GM18519 (cell line): ENCODE data around the gene RALB.

Source experiments
- ATAC-seq: cut with Tn5 transposase; IDR thresholded peaks from one replicate; pipeline ENCODE4 v1.9.1; 2021; ENCODE audit warnings: mild to moderate bottlenecking, moderate library complexity; ENCODE audit not compliant: unreplicated experiment, low FRiP score

Gene RALB

DNA sequence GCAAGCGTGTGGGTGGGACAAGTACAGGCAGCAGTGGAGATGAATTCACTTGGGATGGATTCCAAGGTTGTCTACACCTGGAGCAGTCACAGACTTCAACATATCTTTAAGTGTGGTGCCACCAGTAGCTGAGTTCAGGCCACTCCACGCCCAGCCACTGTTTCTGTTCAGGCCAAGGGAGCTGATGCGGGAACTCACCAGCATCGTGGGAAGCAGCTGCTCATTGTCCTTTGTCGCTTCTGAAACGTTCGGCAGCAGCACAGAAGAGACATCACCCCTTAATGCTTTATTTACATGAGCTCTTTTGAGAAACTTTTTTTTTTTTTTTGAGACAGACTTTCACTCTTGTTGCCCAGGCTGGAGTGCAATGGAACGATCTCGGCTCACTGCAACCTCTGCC lies 73.4 kb downstream of the RALB start:
- ATAC-seq = no peak

DNA sequence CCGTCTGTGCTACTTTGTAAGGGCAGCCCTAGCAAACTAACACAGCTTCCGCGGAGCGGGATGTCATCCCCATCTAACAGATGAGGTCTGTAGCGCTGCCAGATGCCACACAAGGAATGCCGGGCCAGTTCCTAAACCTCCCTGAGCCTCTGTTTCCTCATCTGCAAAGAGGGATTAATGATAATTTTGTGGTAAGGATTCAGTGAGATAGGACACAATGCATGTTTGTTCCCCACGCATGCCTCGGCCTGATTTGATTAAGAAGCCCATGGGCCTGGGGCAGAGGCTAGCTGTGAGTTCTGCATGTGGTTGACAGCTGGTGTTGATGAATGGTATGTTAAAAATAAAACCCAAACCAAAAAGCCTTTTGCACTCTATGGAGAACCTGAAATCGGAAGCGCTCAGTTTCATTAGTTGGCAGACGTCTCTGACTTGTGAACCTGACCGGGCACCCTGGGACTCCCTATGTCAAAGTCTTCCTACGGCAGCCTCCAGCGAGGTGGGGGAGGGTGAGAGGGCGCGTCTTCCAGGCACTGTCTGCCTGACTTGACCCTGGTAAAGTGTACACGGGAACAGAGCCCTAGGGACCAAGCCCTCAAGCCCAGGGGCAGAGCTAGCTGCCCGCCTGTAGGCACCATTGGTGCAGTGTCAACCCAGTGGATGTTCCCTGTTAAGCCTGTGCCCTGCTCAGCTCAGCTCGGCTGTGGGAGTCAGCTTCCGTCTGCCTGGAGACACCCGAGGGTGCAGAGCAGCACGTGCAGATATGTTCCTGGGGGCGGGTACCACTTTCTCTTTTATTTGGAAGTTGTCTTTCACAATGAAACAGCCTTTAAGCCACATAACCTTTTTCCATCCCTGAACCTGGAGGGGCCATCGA lies 78.5 kb downstream of the RALB start:
- no peak for ATAC-seq

DNA sequence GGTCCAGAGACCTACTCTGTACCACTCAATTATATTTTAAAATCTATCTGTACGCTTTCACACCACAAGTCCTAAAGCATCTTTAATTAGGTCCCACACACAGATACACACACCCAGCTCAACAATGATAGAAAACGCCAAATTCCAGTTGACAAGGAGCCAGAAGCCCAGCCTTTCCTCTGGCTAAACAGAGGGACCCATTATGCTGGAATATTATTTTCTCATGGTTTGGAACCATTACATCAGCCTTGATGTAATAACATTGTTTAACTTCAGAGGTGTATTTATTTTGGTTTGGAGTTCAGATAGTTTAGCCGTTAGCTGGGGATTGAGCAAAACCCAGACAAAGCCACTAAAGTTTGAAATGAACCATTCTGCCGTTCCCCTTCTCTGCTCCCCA lies 79.3 kb downstream of the RALB start:
- ATAC-seq = no peak

GRCh38 chr2:120332384-120332783 lies 79.7 kb downstream of the RALB start:
- ATAC-seq = no peak

DNA sequence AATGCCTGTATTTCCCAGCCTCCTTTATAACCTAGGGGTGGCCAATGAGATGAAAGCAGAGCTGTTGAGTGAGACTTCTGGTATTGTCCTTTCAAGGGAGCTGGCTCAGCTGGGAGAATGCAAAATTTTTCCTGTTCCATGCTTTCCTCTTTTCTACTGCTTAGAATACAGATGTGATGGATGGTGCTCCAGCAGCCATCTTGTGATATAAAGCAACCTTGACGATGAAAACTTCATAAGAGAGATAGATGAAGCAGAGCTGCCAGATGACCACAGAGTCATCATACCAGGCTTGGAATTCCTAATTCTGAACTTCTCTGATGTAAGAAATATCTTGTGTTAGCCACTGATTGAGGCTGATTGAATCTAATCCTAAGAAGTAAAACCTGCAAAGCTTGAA lies 81.4 kb downstream of the RALB start:
- ATAC-seq = no peak

DNA sequence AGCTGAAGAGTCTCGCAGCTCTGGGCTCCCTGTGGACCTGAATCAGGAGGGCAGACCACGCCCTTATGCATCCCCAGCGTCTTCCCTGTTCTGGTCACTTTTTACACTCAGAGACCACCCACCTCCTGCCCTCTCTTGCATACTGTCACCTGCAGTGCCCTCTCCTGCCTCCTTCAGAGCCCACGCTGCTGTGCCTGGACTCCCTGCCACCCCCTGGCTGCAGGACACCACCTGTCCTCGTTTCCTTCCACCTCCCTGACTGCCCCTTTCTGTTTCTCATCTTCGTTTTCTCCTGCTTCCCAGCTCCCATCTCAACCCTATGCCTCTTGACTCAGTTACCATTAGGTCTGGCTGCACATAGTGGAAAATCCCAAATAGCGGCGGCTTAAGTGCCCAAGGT lies 84.1 kb downstream of the RALB start:
- no peak for ATAC-seq

DNA sequence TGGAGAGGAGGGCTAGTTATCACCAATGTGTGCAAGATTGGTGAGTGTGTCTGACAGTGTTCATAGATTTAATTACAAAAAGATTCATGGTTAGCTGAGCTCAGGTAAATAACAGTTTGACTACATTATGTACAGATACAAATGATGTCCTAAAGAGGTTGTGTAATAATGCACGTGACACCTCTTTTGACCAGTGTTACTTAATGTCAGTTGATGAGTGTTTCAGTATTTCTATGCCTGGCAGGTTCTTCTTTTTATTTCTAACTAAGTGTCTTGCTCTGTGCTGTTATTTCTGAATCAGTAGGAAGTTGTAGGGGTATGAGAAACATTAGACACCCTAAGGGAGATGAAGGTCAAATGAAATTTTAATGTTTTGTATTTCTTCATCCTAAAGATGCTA lies 85.4 kb downstream of the RALB start:
- no peak for ATAC-seq

GRCh38 chr2:120341977-120342376 lies 89.3 kb downstream of the RALB start:
- ATAC-seq = no peak

DNA sequence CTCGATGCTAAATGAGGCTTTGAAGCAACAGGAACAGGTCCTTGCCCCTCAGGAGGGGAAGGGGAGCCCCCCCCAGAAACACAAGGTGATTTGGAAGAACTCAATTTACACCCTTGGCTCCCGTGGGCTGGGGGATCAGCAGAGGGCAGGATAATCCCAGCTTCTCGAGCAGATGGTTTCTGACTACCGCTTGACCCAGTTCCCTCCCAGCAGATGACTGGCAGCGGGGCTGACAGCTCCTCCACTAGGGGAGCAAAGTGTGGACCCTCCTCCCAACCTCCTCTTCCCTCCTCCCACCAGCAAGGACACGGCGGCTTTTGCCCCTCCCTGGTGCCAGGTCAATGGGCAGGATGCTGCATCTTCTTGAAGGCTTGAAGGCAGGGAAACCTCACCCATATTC lies 89.8 kb downstream of the RALB start:
- ATAC-seq = no peak

- no peak for ATAC-seq
These were observed 90.4 kb downstream of the RALB start for GRCh38 chr2:120343100-120343432.

GRCh38 chr2:120343433-120344105 lies 90.9 kb downstream of the RALB start:
- ATAC-seq = no peak
